Measurements from ENCODE around the gene MGAT4B.

MGAT4B gene

DNA sequence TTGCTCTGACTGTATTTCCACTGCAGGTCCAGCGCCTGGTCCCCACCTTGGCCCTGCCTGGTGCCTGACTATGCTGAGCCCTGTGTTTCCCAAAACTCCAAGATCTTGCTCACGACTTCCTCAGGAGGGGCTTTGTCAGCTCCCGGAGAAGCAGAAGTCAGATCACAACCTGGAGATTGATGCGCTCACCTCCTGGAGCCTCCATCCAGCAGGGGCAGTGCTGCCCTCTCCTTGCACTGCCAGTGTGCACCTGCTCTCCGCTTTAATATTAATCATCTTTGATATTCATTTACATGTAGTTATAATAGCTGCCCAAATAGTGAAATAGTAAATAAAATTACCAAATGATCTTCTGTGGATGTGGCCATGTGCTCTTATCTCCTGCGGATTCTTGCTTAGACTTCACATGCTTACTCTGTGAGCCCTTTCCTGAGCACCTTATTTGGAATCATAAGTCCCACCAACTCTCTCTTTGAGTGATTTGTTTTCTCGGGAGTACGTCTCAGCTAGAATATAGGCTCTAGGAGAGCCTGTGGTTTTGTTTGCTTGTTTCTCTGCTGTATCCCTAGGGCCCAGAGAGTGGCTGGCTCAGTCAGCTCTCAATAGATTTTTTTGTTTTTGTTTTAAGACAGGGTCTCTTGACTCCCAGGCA is 56.7 kb downstream of the MGAT4B start:
- in situ Hi-C loops (cut with MboI; ENCODE audit: low sequenced_read_pairs), result no loop called here

GRCh38 chr5:179747811-179748210 is 58.9 kb downstream of the MGAT4B start:
- in situ Hi-C loops (cut with MboI; ENCODE audit: low sequenced_read_pairs), result no loop called here
